Astrocyte (in vitro differentiated cells and primary cell): ENCODE results near the gene PTPRN2. TPM values are rescaled to one million over a fixed set of nuclear protein-coding genes. Genes with fewer than 3 reads are reported as not detected.

Experiments used
- DNase-seq: peaks from one replicate; pipeline ENCODE4 v3.0.0-alpha.2; 2010; ENCODE audit warnings: low read depth
- FAIRE-seq: peaks from 2 replicates; lab custom pipeline; 2011; peaks lifted over from hg19 to GRCh38; lab: Jason Lieb, UNC
- H2AFZ ChIP-seq: 2 replicates; pipeline ENCODE4 v1.6.0; 2012; ENCODE audit warnings: low read depth, low read length, inconsistent platforms
- H3K27ac ChIP-seq: 2 replicates; pipeline ENCODE4 v1.5.1; 2011; ENCODE audit warnings: low read depth, low read length, inconsistent platforms
- H3K27me3 ChIP-seq: 2 replicates; pipeline ENCODE4 v1.6.0; 2011; ENCODE audit warnings: low read length, inconsistent platforms; ENCODE audit not compliant: insufficient read depth
- H3K36me3 ChIP-seq: 2 replicates; pipeline ENCODE4 v1.5.1; 2011; ENCODE audit warnings: low read length, inconsistent platforms; ENCODE audit not compliant: insufficient read depth
- H3K4me1 ChIP-seq: 2 replicates; pipeline ENCODE4 v1.5.1; 2011; ENCODE audit warnings: low read length, inconsistent platforms; ENCODE audit not compliant: insufficient read depth
- H3K4me2 ChIP-seq: 2 replicates; pipeline ENCODE4 v1.6.0; 2012; ENCODE audit warnings: low read length, inconsistent platforms
- H3K4me3 ChIP-seq: 2 replicates; pipeline ENCODE4 v1.5.1; 2011; ENCODE audit warnings: low read depth, mild to moderate bottlenecking, low read length, inconsistent platforms; ENCODE audit not compliant: insufficient read depth
- H3K79me2 ChIP-seq: 2 replicates; pipeline ENCODE4 v1.6.0; 2012; ENCODE audit warnings: mild to moderate bottlenecking, low read length, inconsistent platforms; ENCODE audit not compliant: insufficient read depth
- H3K9ac ChIP-seq: 2 replicates; pipeline ENCODE4 v1.6.0; 2012; ENCODE audit warnings: mild to moderate bottlenecking, low read length, inconsistent platforms
- H3K9me3 ChIP-seq: 2 replicates; pipeline ENCODE4 v1.5.1; 2012; ENCODE audit warnings: low read depth, mild to moderate bottlenecking, low read length, inconsistent platforms; ENCODE audit not compliant: insufficient read depth
- H4K20me1 ChIP-seq: 2 replicates; pipeline ENCODE4 v1.6.0; 2012; ENCODE audit warnings: low read length, inconsistent platforms; ENCODE audit not compliant: insufficient read depth
- H3K27ac Mint-ChIP-seq: one replicate; pipeline ENCODE4 v1.8.0; 2021; ENCODE audit warnings: mild to moderate bottlenecking, mixed read lengths; ENCODE audit not compliant: unreplicated experiment
- H3K27me3 Mint-ChIP-seq: one replicate; pipeline ENCODE4 v1.8.0; 2021; ENCODE audit warnings: low read depth, mixed read lengths; ENCODE audit not compliant: unreplicated experiment
- H3K36me3 Mint-ChIP-seq: one replicate; pipeline ENCODE4 v1.8.0; 2021; ENCODE audit warnings: low read depth, mixed read lengths; ENCODE audit not compliant: unreplicated experiment
- H3K4me1 Mint-ChIP-seq: one replicate; pipeline ENCODE4 v1.8.0; 2021; ENCODE audit warnings: low read depth, mixed read lengths; ENCODE audit not compliant: unreplicated experiment
- H3K4me3 Mint-ChIP-seq: one replicate; pipeline ENCODE4 v1.8.0; 2021; ENCODE audit warnings: mild to moderate bottlenecking, moderate library complexity, mixed read lengths; ENCODE audit not compliant: unreplicated experiment
- H3K9me3 Mint-ChIP-seq: one replicate; pipeline ENCODE4 v1.8.0; 2021; ENCODE audit warnings: mild to moderate bottlenecking, mixed read lengths; ENCODE audit not compliant: unreplicated experiment
- EZH2 ChIP-seq: IDR thresholded peaks from 2 replicates; pipeline ENCODE4 v1.6.1; 2012; ENCODE audit warnings: mild to moderate bottlenecking, low read length, inconsistent platforms; ENCODE audit not compliant: insufficient read depth
- total RNA-seq: library from RNA; stranded (reverse); gene quantifications from 2 replicates; pipeline ENCODE4 v1.2.1, GENCODE V29; 2021
- TF ChIP-seq, protein P1 (sequence below): IDR thresholded peaks from 2 replicates; pipeline ENCODE4 v1.5.1; 2011; ENCODE audit warnings: low read depth, mild to moderate bottlenecking, inconsistent platforms, low read length, moderate library complexity; ENCODE audit not compliant: insufficient read depth

The PTPRN2 gene
- total RNA-seq, 1 donor from 2014 or later = 0.09 TPM

DNA sequence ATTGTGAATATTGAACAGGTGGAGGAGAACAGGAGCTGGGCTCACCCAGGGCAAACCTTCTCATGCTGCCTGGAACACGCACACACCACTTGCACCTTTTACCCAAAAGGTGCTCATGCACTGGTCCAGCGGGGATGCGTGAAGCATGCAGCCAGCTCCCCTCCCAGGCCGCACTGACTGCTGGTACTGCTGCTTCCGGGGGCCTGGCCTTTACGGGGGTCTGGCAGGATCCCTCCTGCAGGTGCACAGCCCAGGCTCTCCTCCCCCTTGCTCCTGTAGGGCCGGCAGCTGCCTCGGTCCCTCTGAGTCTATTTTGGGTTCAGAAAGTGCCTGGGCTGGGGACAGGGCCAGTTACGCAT is 1029.1 kb downstream of the PTPRN2 start:
- H2AFZ ChIP-seq = no peak overlapping the region
- DNase-seq = no peak
- no peaks in the 10 kb centered on the region for H3K36me3 ChIP-seq
- H3K27me3 Mint-ChIP-seq = no peaks in the 10 kb centered on the region
- TF ChIP-seq EZH2 = no peak
- TF ChIP-seq, protein P1, sequence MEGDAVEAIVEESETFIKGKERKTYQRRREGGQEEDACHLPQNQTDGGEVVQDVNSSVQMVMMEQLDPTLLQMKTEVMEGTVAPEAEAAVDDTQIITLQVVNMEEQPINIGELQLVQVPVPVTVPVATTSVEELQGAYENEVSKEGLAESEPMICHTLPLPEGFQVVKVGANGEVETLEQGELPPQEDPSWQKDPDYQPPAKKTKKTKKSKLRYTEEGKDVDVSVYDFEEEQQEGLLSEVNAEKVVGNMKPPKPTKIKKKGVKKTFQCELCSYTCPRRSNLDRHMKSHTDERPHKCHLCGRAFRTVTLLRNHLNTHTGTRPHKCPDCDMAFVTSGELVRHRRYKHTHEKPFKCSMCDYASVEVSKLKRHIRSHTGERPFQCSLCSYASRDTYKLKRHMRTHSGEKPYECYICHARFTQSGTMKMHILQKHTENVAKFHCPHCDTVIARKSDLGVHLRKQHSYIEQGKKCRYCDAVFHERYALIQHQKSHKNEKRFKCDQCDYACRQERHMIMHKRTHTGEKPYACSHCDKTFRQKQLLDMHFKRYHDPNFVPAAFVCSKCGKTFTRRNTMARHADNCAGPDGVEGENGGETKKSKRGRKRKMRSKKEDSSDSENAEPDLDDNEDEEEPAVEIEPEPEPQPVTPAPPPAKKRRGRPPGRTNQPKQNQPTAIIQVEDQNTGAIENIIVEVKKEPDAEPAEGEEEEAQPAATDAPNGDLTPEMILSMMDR = no peak
- no peaks in the 10 kb centered on the region for H3K9me3 ChIP-seq
- no peaks in the 10 kb centered on the region for H3K36me3 Mint-ChIP-seq
- no peaks in the 10 kb centered on the region for H4K20me1 ChIP-seq
- H3K27ac ChIP-seq = no peak overlapping the region
- no peak overlapping the region for H3K9ac ChIP-seq
- peaks cover 4% of the 10 kb centered on the region for H3K79me2 ChIP-seq
- no peak overlapping the region for H3K4me3 ChIP-seq
- FAIRE-seq = no peak
- peaks cover 8% of the 10 kb centered on the region for H3K9me3 Mint-ChIP-seq
- H3K4me2 ChIP-seq = no peak overlapping the region
- peaks cover 16% of the 10 kb centered on the region for H3K4me1 ChIP-seq
- no peak overlapping the region for H3K4me3 Mint-ChIP-seq
- no peaks in the 10 kb centered on the region for H3K27me3 ChIP-seq
- no peaks in the 10 kb centered on the region for H3K4me1 Mint-ChIP-seq
- H3K27ac Mint-ChIP-seq = no peak overlapping the region

DNA sequence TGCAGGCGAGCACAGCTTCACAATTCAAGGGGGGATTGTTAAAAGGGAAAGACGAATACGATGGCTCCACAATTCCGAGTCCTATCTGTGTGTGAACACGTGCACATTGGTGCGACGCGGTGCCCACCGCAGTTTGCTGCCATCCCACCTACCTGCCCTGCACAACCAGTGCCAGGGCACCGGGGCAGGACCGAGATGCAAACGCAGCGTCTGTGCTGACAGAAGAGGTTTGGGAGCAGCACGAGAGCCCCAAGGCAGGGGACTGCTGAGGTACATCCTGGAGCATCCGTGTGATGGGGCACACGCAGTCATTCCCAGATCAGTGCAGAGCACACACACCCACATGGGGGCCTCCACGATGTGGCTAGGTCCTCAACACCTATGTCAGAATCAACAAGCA is 1029.6 kb downstream of the PTPRN2 start:
- Histone ChIP-seq H3K4me2 (no peak overlapping the region), H3K4me1 (peaks cover 16% of the 10 kb centered on the region), H3K9me3 (no peaks in the 10 kb centered on the region), H3K36me3 (no peaks in the 10 kb centered on the region), H2AFZ (no peak overlapping the region), H4K20me1 (no peaks in the 10 kb centered on the region), H3K27me3 (no peaks in the 10 kb centered on the region), H3K79me2 (peaks cover 4% of the 10 kb centered on the region), H3K4me3 (no peak overlapping the region), H3K27ac (no peak overlapping the region), H3K9ac (no peak overlapping the region)
- Mint-ChIP-seq H3K27me3 (no peaks in the 10 kb centered on the region), H3K4me1 (no peaks in the 10 kb centered on the region), H3K36me3 (no peaks in the 10 kb centered on the region), H3K9me3 (peaks cover 10% of the 10 kb centered on the region), H3K27ac (no peak overlapping the region), H3K4me3 (no peak overlapping the region)
- TF ChIP-seq, protein P1 = no peak
- TF ChIP-seq EZH2 = no peak
- FAIRE-seq (no peak), DNase-seq (no peak)

DNA sequence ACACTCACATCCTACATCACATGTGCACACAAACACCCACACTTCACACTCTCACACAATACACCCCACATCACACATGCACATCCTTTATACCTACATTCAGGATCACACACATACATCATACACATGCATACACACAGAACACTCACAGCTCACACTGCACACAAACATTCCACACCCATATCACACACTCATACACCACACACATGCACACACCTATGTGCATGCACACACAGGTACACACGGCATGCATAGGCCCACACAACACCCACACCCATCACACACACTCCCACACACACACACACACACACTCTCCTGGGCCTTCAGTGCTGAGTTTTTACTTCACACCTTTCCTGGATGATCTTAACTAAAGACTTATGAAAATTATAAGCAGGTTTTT is 1030.4 kb downstream of the PTPRN2 start:
- Mint-ChIP-seq H3K27me3 (no peaks in the 10 kb centered on the region), H3K4me1 (no peaks in the 10 kb centered on the region), H3K36me3 (no peaks in the 10 kb centered on the region), H3K9me3 (peaks cover 15% of the 10 kb centered on the region), H3K27ac (no peak overlapping the region), H3K4me3 (no peak overlapping the region)
- TF ChIP-seq EZH2 = no peak
- TF ChIP-seq, protein P1 = no peak
- DNase-seq = no peak
- no peak overlapping the region for H3K4me2 ChIP-seq
- FAIRE-seq = no peak
- H3K79me2 ChIP-seq = no peaks in the 10 kb centered on the region
- no peaks in the 10 kb centered on the region for H3K9me3 ChIP-seq
- H3K9ac ChIP-seq = no peak overlapping the region
- peaks cover 16% of the 10 kb centered on the region for H3K4me1 ChIP-seq
- H3K27me3 ChIP-seq = no peaks in the 10 kb centered on the region
- no peaks in the 10 kb centered on the region for H3K36me3 ChIP-seq
- no peaks in the 10 kb centered on the region for H4K20me1 ChIP-seq
- no peak overlapping the region for H3K4me3 ChIP-seq
- no peak overlapping the region for H3K27ac ChIP-seq
- H2AFZ ChIP-seq = no peak overlapping the region
